ENCODE data around the gene SLC6A19. TPM values are rescaled to one million over a fixed set of nuclear protein-coding genes. Genes with fewer than 3 reads are reported as not detected.

The SLC6A19 gene
- total RNA-seq, 1 donor from 2014 or later, result not detected

- H3K9me3 ChIP-seq, result no peaks in the 10 kb centered on the region
- TF ChIP-seq, protein P1, sequence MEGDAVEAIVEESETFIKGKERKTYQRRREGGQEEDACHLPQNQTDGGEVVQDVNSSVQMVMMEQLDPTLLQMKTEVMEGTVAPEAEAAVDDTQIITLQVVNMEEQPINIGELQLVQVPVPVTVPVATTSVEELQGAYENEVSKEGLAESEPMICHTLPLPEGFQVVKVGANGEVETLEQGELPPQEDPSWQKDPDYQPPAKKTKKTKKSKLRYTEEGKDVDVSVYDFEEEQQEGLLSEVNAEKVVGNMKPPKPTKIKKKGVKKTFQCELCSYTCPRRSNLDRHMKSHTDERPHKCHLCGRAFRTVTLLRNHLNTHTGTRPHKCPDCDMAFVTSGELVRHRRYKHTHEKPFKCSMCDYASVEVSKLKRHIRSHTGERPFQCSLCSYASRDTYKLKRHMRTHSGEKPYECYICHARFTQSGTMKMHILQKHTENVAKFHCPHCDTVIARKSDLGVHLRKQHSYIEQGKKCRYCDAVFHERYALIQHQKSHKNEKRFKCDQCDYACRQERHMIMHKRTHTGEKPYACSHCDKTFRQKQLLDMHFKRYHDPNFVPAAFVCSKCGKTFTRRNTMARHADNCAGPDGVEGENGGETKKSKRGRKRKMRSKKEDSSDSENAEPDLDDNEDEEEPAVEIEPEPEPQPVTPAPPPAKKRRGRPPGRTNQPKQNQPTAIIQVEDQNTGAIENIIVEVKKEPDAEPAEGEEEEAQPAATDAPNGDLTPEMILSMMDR (IDR thresholded peaks at IDR 0.05), result no peak
- TF ChIP-seq POLR2AphosphoS5 (IDR thresholded peaks at IDR 0.05; ENCODE audit: insufficient read depth in 1 of 2, low read depth in 1 of 2) (no peak), POLR2A (IDR thresholded peaks at IDR 0.05) (no peak)
- no peaks in the 10 kb centered on the region for H3K27me3 ChIP-seq
- no peak overlapping the region for H3K27ac ChIP-seq
- no peak overlapping the region for H3K4me3 ChIP-seq
- H3K36me3 ChIP-seq, result no peaks in the 10 kb centered on the region
- H3K4me1 ChIP-seq, result no peaks in the 10 kb centered on the region
- no peak for DNase-seq (ENCODE audit: extremely low spot score in 2 of 2)
- intact Hi-C loops (cut with DNase I), result no loop called here
Observed at GRCh38 chr5:1209896-1210776, 8.7 kb downstream of the SLC6A19 start.

- DNase-seq (ENCODE audit: extremely low spot score in 2 of 2), result no peak
- no peaks in the 10 kb centered on the region for H3K27me3 ChIP-seq
Observed at GRCh38 chr5:1210832-1211251, 9.4 kb downstream of the SLC6A19 start.

GRCh38 chr5:1211701-1212100 is 10.3 kb downstream of the SLC6A19 start:
- H3K27me3 ChIP-seq, result no peaks in the 10 kb centered on the region
- no peaks in the 10 kb centered on the region for H3K9me3 ChIP-seq
- TF ChIP-seq, protein P1 (IDR thresholded peaks at IDR 0.05), result no peak
- no peak for TF ChIP-seq POLR2AphosphoS5 (IDR thresholded peaks at IDR 0.05; ENCODE audit: insufficient read depth in 1 of 2, low read depth in 1 of 2)
- no peak for TF ChIP-seq POLR2A (IDR thresholded peaks at IDR 0.05)
- no peaks in the 10 kb centered on the region for H3K4me1 ChIP-seq
- no peak overlapping the region for H3K4me3 ChIP-seq
- intact Hi-C loops (cut with DNase I), result no loop called here
- DNase-seq (ENCODE audit: extremely low spot score in 2 of 2), result no peak
- no peaks in the 10 kb centered on the region for H3K36me3 ChIP-seq
- H3K27ac ChIP-seq, result no peak overlapping the region

More at GRCh38 chr5:1210832-1211251, 9.4 kb downstream of the SLC6A19 start:
- Histone ChIP-seq H3K36me3 (no peaks in the 10 kb centered on the region), H3K4me3 (no peak overlapping the region), H3K27ac (no peak overlapping the region), H3K9me3 (no peaks in the 10 kb centered on the region), H3K4me1 (no peaks in the 10 kb centered on the region)
- intact Hi-C loops (cut with DNase I), result no loop called here
- TF ChIP-seq, protein P1 (IDR thresholded peaks at IDR 0.05), result no peak
- TF ChIP-seq POLR2A (IDR thresholded peaks at IDR 0.05) (no peak), POLR2AphosphoS5 (IDR thresholded peaks at IDR 0.05; ENCODE audit: insufficient read depth in 1 of 2, low read depth in 1 of 2) (no peak)

GRCh38 chr5:1212271-1212670 is 10.9 kb downstream of the SLC6A19 start:
- Histone ChIP-seq H3K9me3 (no peaks in the 10 kb centered on the region), H3K27ac (no peak overlapping the region), H3K4me3 (no peak overlapping the region), H3K36me3 (no peaks in the 10 kb centered on the region), H3K27me3 (no peaks in the 10 kb centered on the region), H3K4me1 (no peaks in the 10 kb centered on the region)
- intact Hi-C loops (cut with DNase I), result no loop called here
- TF ChIP-seq, protein P1 (IDR thresholded peaks at IDR 0.05), result no peak
- no peak for TF ChIP-seq POLR2A (IDR thresholded peaks at IDR 0.05)
- TF ChIP-seq POLR2AphosphoS5 (IDR thresholded peaks at IDR 0.05; ENCODE audit: insufficient read depth in 1 of 2, low read depth in 1 of 2), result no peak
- no peak for DNase-seq (ENCODE audit: extremely low spot score in 2 of 2)

DNA sequence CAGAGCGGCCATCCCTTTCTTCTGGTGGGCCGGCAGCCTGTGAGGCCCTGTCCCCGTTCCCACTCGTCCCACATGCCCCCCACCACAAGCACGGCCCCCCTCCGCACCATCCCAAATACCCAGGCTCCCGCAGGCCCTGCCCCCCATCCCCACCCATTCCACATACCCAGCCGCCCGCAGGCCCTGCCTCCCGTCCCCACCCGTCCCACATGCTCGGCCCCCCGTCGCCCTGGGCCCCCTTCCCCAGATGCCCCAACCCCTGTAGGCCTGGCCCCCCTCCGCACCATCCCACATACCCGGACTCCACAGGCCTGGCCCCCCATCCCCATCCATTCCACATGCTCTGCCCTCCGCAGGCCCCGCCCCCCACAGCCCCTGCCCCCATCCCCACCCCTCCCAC is 11.5 kb downstream of the SLC6A19 start:
- intact Hi-C loops (cut with DNase I), result no loop called here
- no peak overlapping the region for H3K4me3 ChIP-seq
- H3K9me3 ChIP-seq, result no peaks in the 10 kb centered on the region
- TF ChIP-seq POLR2AphosphoS5 (IDR thresholded peaks at IDR 0.05; ENCODE audit: insufficient read depth in 1 of 2, low read depth in 1 of 2) (no peak), POLR2A (IDR thresholded peaks at IDR 0.05) (no peak)
- TF ChIP-seq, protein P1 (IDR thresholded peaks at IDR 0.05), result no peak
- H3K27ac ChIP-seq, result no peak overlapping the region
- no peak for DNase-seq (ENCODE audit: extremely low spot score in 2 of 2)
- H3K36me3 ChIP-seq, result no peaks in the 10 kb centered on the region
- H3K27me3 ChIP-seq, result no peaks in the 10 kb centered on the region
- no peaks in the 10 kb centered on the region for H3K4me1 ChIP-seq
